SK-N-SH treated with all-trans-retinoic acid at 6 μM for 48 hours (cell line): ENCODE data around the gene AKAP7.
"Not testable (repeated sequence)": the region's sequence is repeated elsewhere in the genome, so short reads cannot be mapped to it uniquely, and the experiment has no call there.

ENCODE experiments used
- ATAC-seq: fragments of 200-7000 bp; cut with Tn5 transposase; 3 replicates; pipeline ENCODE4 v1.9.1; 2020; ENCODE audit warnings: mild to moderate bottlenecking, moderate library complexity
- BACH2 ChIP-seq: fragments of 250-450 bp; sonication (Bioruptor Pico); IDR thresholded peaks from 2 replicates; pipeline ENCODE4 v1.9.0; 2021; ENCODE audit warnings: mild to moderate bottlenecking, borderline replicate concordance
- CSDC2 ChIP-seq: fragments of 250-450 bp; sonication (Bioruptor Pico); IDR thresholded peaks from 2 replicates; pipeline ENCODE4 v1.5.0; 2020; ENCODE audit warnings: mild to moderate bottlenecking, moderate library complexity
- ESRRG ChIP-seq: fragments of 250-450 bp; sonication (Bioruptor Pico); IDR thresholded peaks from 2 replicates; pipeline ENCODE4 v1.6.1; 2021; ENCODE audit warnings: mild to moderate bottlenecking
- GLIS3 ChIP-seq: fragments of 250-450 bp; sonication (Bioruptor Pico); IDR thresholded peaks from 2 replicates; pipeline ENCODE4 v1.5.0; 2020; ENCODE audit warnings: mild to moderate bottlenecking, moderate library complexity
- ISL1 ChIP-seq: fragments of 250-450 bp; sonication (Bioruptor Pico); IDR thresholded peaks from 2 replicates; pipeline ENCODE4 v2.1.2; 2022; ENCODE audit warnings: mild to moderate bottlenecking, moderate library complexity
- POU6F1 ChIP-seq: fragments of 250-450 bp; sonication (Bioruptor Pico); IDR thresholded peaks from 2 replicates; pipeline ENCODE4 v1.8.0; 2021; ENCODE audit warnings: low read depth, mild to moderate bottlenecking, moderate library complexity, borderline replicate concordance
- PPARA ChIP-seq: fragments of 250-450 bp; sonication (Bioruptor Pico); IDR thresholded peaks from 2 replicates; pipeline ENCODE4 v1.5.0; 2020; ENCODE audit warnings: mild to moderate bottlenecking, borderline replicate concordance
- SNAI2 ChIP-seq: fragments of 250-450 bp; sonication (Bioruptor Pico); IDR thresholded peaks from 2 replicates; pipeline ENCODE4 v1.5.0; 2020; ENCODE audit warnings: mild to moderate bottlenecking, moderate library complexity
- TCF4 ChIP-seq: fragments of 250-450 bp; sonication (Bioruptor Pico); IDR thresholded peaks from 2 replicates; pipeline ENCODE4 v1.8.0; 2021; ENCODE audit warnings: mild to moderate bottlenecking, moderate library complexity, borderline replicate concordance
- TOX ChIP-seq: fragments of 250-450 bp; sonication (Bioruptor Pico); IDR thresholded peaks from 2 replicates; pipeline ENCODE4 v1.8.0; 2021; ENCODE audit warnings: mild to moderate bottlenecking, moderate library complexity, borderline replicate concordance
- ZC3H10 ChIP-seq: fragments of 250-450 bp; sonication (Bioruptor Pico); IDR thresholded peaks from 2 replicates; pipeline ENCODE4 v1.5.1; 2021; ENCODE audit warnings: mild to moderate bottlenecking, moderate library complexity
- ZFP3 ChIP-seq: fragments of 250-450 bp; sonication (Bioruptor Pico); IDR thresholded peaks from 2 replicates; pipeline ENCODE4 v1.5.0; 2020; ENCODE audit warnings: mild to moderate bottlenecking, moderate library complexity
- ZFP30 ChIP-seq: fragments of 450-650 bp; formaldehyde crosslinking; IDR thresholded peaks from 2 replicates; pipeline ENCODE4 v1.5.0; 2022; ENCODE audit warnings: mild to moderate bottlenecking, moderate library complexity
- ZNF70 ChIP-seq: fragments of 450-650 bp; formaldehyde crosslinking; IDR thresholded peaks from 2 replicates; pipeline ENCODE4 v1.5.0; 2020; ENCODE audit warnings: mild to moderate bottlenecking, moderate library complexity
- ZNF8 ChIP-seq: fragments of 450-650 bp; formaldehyde crosslinking; IDR thresholded peaks from 2 replicates; pipeline ENCODE4 v1.5.0; 2020; ENCODE audit warnings: mild to moderate bottlenecking, moderate library complexity
- TF ChIP-seq, protein P1 (sequence below): fragments of 250-450 bp; sonication (Bioruptor Pico); IDR thresholded peaks from 2 replicates; pipeline ENCODE4 v1.5.0; 2020; ENCODE audit warnings: mild to moderate bottlenecking, moderate library complexity
- TF ChIP-seq, protein P2 (sequence below): fragments of 250-450 bp; sonication (Bioruptor Pico); IDR thresholded peaks from 2 replicates; pipeline ENCODE4 v1.5.1; 2020; ENCODE audit warnings: low read depth, mild to moderate bottlenecking, moderate library complexity

AKAP7 gene

GRCh38 chr6:131295081-131295480 lies 159.8 kb downstream of the AKAP7 start (continued):
- TF ChIP-seq, protein P1, sequence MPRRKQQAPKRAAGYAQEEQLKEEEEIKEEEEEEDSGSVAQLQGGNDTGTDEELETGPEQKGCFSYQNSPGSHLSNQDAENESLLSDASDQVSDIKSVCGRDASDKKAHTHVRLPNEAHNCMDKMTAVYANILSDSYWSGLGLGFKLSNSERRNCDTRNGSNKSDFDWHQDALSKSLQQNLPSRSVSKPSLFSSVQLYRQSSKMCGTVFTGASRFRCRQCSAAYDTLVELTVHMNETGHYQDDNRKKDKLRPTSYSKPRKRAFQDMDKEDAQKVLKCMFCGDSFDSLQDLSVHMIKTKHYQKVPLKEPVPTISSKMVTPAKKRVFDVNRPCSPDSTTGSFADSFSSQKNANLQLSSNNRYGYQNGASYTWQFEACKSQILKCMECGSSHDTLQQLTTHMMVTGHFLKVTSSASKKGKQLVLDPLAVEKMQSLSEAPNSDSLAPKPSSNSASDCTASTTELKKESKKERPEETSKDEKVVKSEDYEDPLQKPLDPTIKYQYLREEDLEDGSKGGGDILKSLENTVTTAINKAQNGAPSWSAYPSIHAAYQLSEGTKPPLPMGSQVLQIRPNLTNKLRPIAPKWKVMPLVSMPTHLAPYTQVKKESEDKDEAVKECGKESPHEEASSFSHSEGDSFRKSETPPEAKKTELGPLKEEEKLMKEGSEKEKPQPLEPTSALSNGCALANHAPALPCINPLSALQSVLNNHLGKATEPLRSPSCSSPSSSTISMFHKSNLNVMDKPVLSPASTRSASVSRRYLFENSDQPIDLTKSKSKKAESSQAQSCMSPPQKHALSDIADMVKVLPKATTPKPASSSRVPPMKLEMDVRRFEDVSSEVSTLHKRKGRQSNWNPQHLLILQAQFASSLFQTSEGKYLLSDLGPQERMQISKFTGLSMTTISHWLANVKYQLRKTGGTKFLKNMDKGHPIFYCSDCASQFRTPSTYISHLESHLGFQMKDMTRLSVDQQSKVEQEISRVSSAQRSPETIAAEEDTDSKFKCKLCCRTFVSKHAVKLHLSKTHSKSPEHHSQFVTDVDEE (CRISPR knock-in tag): no peak
- TF ChIP-seq ZFP3: no peak
- no peak for TF ChIP-seq SNAI2 (CRISPR knock-in tag)
- no peak for TF ChIP-seq ZFP30 (CRISPR knock-in tag)
- TF ChIP-seq TOX (CRISPR knock-in tag): no peak
- TF ChIP-seq, all 23 proteins: peak for 0

GRCh38 chr6:131300826-131301225 lies 165.6 kb downstream of the AKAP7 start:
- not testable (repeated sequence) for ATAC-seq

DNA sequence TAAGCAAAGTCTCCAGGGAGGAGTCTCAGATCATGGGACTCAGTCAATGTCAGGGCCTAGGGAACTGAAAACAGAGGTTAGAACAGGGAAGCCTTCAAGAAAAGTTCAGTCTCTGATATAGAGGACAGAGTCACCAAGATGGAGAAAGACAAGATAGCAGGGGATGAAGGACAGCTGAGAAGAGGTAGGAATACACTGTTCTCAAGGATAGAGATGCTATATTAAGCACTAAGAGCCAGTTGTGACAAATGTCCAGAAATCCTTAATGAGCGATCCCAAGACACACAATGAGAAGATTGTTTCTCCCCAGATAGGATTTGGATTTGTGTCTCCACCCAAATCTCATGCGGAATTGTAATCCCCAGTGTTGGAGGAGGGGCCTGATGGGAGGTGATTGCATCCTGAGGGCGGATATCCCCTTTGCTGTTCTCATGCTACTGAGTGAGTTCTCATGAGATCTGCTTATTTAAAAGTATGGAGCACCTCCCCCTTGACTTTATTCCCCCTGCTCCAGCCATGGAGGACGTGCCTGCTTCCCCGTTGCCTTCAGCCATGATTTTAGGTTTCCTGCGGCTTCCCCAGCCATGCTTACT lies 168.2 kb downstream of the AKAP7 start:
- TF ChIP-seq ZFP30 (CRISPR knock-in tag): no peak
- no peak for TF ChIP-seq ZFP3
- TF ChIP-seq GLIS3 (CRISPR knock-in tag): no peak
- no peak for TF ChIP-seq ZC3H10 (CRISPR knock-in tag)
- ATAC-seq: no peak

DNA sequence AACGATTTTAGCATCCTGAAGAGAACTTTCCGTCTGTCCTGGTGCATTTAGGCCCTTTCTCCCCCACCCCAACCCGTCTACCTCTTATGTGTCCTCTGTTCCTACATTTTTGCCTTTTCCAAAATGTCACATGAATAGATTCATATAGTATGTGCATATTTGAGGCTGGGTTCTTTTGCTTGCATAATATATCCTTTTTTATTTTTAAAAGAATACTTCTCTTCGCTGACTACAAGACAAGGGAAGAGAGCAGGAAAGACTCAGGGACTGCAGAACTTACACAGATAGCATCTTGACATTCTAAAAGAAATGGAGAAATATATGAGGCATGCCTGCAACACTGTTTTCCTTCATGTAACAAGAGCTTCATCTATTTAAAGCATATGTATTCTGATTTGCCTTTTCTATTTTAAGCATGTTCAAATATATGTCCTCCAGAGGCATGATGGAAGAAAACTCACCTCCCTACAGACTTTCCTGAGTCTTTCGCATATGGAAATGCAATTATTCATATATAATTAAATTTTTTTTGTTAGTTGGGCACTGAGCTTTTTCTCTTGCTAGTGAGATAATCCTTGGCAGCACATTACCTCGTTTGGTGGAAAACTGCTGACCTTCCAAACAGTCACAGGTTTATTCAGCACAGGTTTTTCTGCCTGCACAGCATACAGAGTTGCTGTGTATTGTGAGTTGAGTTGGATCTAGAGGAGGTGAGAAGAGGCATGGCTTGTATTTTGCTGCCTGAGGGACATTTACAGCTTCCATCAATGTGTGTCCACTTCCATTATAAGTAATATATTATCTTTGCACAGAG lies 170.0 kb downstream of the AKAP7 start:
- no peak for ATAC-seq
- TF ChIP-seq CSDC2 (CRISPR knock-in tag): no peak
- no peak for TF ChIP-seq PPARA

DNA sequence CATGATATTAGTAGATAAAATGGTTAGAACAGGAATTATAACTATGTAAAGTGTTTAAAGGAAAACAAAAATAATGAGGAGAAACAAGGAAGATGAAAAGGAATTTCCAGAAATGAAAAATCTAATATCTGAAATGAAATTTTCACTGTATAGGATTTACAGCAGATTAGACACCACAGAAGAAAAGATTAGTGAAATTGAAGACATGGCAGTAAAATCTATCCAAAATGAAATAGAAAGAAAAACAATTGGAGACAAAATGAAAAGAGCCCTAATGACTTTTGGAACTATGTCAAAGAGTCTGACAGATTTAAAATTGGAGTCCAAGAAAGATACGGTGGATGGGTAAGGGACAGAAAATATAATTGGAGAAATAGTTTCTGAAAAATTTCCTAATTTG lies 174.2 kb downstream of the AKAP7 start:
- TF ChIP-seq TCF4 (CRISPR knock-in tag) (no peak), ZFP30 (CRISPR knock-in tag) (peak; percentile 58; the same call in 1 of the 2 replicates)
- ATAC-seq: no peak

DNA sequence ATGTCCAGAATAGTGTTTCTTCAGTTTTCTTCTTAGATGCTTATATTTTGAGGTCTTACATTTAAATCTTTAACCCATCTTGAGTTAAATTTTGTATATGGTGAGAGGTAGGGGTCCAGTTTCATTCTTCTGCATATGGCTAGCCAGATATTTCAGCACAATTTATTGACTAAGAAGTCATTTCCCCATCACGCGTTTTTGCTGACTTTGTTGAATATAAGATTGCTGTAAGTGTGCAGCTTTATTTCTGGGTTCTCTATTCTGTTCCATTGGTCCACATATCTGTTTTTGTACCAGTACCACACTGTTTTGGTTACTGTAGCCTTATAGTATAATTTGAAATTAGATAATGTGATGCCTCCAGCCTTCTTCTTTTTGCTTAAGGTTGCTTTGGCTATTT lies 179.6 kb downstream of the AKAP7 start:
- no peak for ATAC-seq
- TF ChIP-seq ZFP3: no peak
- no peak for TF ChIP-seq POU6F1 (CRISPR knock-in tag)
- TF ChIP-seq BACH2 (CRISPR knock-in tag): no peak
- no peak for TF ChIP-seq GLIS3 (CRISPR knock-in tag)
- TF ChIP-seq PPARA: no peak
- no peak for TF ChIP-seq ISL1 (CRISPR knock-in tag)
- TF ChIP-seq, protein P1 (CRISPR knock-in tag): no peak
- TF ChIP-seq, protein P2, sequence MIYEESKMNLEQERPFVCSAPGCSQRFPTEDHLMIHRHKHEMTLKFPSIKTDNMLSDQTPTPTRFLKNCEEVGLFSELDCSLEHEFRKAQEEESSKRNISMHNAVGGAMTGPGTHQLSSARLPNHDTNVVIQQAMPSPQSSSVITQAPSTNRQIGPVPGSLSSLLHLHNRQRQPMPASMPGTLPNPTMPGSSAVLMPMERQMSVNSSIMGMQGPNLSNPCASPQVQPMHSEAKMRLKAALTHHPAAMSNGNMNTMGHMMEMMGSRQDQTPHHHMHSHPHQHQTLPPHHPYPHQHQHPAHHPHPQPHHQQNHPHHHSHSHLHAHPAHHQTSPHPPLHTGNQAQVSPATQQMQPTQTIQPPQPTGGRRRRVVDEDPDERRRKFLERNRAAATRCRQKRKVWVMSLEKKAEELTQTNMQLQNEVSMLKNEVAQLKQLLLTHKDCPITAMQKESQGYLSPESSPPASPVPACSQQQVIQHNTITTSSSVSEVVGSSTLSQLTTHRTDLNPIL (CRISPR knock-in tag): no peak
- TF ChIP-seq TCF4 (CRISPR knock-in tag): no peak
- TF ChIP-seq TOX (CRISPR knock-in tag): no peak
- no peak for TF ChIP-seq ZNF70 (CRISPR knock-in tag)
- TF ChIP-seq ESRRG: no peak
- no peak for TF ChIP-seq ZNF8 (CRISPR knock-in tag)
